ENCODE data around the gene PRKN.
A peak's percentile ranks its signal among the peaks of the same experiment; 100 is the strongest.

PRKN gene

GRCh38 chr6:161796681-161797080 lies 930.9 kb downstream of the PRKN start:
- no peak for DNase-seq (ENCODE audit: low spot score)

GRCh38 chr6:161792851-161793493 lies 934.6 kb downstream of the PRKN start:
- DNase-seq (ENCODE audit: low spot score) = no peak

DNA sequence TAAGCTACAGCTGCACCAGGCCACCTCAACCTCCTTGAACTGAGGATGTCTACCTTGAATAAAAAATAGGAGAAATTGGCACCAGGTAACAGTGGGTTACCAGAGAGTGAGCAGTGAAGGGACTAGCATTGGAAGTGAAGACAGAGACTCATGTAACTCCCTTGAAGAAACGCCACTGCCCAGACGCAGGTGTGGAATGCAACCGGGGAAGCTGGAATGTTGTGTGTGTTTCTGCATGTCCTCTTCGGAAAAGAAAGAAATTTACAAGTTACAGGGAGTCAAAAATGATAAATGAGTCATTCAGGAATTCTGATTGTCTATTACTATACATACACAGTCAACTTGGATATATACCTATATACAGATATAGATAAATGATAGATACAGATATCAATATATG lies 939.0 kb downstream of the PRKN start:
- DNase-seq (ENCODE audit: low spot score) = no peak

DNA sequence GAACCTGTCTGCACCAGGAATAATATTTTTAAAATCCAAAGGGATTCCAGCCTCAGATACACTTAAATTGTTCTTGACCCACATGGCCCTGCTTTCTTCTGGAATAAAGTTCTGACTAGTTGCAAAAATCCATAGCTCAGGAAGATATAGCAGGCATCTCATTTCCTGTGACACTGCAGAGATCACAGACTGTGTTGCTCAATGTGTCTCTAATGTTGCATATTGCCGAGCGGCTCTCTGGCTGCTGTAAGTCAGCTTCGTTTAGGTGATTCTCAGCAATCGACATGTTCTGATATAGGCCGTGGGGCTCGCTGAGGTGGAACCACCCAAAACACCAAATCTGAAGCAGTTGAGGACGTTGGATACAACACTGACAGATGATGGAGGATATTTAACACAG lies 955.4 kb downstream of the PRKN start:
- no peak for DNase-seq (ENCODE audit: low spot score)

DNA sequence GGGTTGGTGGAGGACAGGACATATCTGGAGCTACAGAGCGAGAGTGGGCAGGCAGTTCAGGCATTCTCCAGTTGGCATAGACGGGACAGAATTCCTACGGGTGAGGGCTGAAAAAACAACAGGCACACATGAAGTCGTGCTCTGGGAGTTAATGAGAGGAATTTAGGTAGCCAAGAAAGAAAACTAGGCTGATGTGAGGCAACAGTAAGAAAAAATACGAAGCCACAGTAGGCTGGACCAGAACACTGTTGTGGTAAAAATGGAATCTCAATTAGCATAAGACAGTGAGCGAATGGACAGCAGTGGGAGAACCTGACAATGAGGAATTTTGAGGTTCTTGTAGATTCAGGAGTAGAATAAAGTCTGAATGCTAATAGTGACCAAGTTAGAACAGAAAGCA lies 965.6 kb downstream of the PRKN start:
- no peak for DNase-seq (ENCODE audit: low spot score)

- DNase-seq (ENCODE audit: low spot score) = no peak
Measured at GRCh38 chr6:161755080-161755479, 972.5 kb downstream of the PRKN start.

DNA sequence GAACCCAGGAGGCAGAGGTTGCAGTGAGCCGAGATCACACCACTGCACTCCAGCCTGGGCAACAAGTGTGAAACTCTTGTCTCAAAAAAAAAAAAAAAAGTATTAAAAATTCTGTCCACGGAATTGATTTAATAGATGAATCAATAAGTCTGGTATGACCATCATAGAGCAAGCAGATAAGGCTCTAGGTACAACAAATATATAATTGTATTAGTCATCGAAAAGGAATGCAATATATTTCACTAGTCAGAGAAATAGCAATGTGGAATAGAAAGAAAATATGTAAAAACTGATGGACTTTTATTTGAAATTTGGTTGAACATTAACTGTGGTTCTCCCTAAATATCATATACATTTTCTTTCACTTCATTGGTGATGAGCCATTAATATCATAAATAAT lies 976.9 kb downstream of the PRKN start:
- no peak for DNase-seq (ENCODE audit: low spot score)

GRCh38 chr6:161749576-161749975 lies 978.0 kb downstream of the PRKN start:
- no peak for DNase-seq (ENCODE audit: low spot score)

- DNase-seq (ENCODE audit: low spot score) = peak; percentile 14
Measured at GRCh38 chr6:161748535-161749416, 978.8 kb downstream of the PRKN start.

GRCh38 chr6:161747506-161747905 lies 980.1 kb downstream of the PRKN start:
- no peak for DNase-seq (ENCODE audit: low spot score)

DNA sequence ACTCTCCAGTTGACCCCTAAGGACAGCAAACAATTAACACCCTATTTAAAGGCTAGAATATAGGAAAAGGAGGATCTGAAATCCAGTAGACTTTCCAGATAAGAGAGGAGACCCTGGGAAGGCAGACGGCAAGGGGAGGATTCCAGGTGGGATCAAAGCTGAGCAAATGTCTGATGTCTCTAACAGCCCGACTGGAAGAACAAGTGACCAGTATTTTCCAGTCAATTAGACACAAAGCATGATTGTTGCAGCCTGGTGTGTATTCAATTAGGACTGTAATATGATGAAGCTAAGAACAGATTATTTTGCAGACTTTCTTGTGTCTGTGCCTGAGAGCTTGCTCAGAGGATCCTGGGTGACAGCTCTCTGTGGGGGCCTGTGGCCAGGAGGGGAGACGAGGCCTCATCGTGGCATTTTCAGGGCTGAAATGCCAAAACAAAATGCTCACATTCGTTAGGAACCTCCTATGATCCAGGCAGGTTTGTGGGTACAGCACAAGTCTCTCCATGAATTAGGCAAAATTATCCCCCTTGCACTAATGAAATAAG lies 981.9 kb downstream of the PRKN start:
- DNase-seq (ENCODE audit: low spot score) = no peak

DNA sequence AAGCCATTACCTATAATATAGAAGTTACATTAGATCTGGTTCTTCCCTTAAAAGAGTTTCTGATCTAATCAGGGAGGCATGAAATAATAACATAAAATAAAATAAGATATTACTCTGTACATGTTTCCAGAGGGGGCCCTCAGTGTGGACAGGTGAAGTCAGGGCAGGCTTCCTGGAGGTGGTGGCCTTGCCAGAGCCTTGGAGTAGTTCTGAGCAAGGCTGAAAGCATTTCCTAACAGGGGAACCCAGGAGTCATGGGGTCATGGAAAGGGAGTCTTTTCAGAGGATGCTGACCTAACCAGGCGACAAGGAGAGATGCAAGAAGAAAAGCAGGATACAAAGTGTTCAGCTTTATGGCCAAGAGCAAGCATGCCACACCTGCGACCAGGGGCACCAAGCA lies 982.4 kb downstream of the PRKN start:
- DNase-seq (ENCODE audit: low spot score) = no peak

DNA sequence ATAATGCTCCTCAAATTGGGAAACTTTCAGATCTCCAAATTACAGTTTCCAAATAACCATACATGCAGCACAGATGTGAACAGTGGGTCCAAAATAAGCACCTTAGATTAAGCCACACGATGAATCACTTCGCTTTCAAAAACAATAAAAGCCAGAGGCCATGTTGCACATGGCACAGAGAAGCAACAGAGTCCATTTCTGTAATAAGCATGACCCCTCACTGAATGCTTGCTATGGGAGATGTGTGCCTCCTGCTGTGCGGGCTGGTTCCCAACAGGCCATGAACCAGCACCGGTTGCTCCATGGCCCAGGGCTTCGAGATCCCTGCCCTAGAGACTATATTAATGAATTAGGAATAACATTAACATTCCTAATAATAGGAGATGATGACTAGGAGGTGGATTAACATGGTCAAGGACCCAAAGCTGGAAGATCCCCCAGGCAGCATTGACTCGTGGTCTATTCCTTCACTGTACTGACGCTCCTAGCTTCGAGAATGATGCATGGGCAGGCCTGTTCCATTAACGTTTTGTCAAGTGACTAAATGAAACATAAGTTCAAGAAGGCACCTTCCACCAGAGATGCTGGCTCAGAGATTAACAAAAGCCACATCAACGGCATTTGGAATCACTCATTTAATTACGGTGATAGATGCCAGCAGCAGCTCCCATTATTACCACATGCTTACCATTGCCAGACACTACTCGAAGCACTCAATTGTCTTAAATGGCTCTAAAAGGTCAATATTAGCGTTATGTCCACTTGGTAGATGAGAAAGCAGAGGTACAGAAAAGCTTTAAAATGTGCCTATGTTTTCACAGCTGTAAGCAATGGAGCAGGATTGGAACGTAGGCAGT lies 983.1 kb downstream of the PRKN start:
- no peak for DNase-seq (ENCODE audit: low spot score)

DNA sequence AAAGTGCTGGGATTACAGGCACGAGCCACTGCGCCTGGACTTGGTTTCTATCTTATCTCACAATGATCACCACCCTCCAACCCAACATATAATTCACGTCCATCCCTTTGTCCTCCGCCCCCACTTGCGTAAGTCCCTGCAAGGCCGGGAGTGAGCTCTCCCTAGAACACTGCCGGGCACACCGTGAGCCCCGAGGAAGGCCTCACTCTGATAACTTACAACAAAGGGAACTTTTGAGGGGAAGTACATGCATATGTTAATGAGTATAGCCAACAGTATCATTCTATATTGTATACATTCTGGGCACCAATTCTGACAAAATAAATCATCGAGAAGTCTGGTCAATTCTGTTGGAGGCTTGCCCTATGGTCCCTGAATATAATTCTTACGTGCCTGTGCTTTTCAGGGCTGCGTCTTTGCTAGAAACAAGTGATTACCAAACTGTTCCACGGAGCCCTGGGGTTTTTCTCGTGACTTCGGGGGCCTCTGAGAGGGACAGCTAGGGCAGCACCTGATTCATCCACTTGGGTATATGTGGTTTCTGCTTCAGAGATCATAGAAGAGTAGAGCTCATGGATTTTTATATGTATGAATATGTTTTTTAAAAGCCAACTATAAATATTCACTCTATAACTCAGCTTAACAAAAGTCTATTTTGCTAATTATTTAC lies 983.9 kb downstream of the PRKN start:
- DNase-seq (ENCODE audit: low spot score) = no peak

DNA sequence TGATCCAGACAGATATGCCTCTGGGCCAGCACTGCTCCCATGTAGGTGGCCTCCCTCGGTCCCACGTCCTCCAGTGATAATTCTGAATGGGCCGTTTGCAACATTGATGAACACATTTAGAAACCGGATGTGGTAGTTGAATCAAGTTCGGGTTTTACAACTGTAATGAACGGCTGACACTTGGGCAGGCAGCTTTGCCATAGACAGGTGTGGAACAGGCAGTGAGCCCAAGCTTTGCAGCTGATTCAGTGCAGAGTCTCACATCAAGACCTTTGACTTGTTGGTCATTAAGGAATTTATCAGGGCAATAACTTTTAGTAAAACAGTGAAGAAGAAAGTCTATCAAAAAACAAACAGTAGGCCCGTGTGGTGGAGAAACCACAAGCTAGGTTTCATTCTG lies 987.1 kb downstream of the PRKN start:
- no peak for DNase-seq (ENCODE audit: low spot score)

GRCh38 chr6:161736781-161737292 lies 990.7 kb downstream of the PRKN start:
- no peak for DNase-seq (ENCODE audit: low spot score)

DNA sequence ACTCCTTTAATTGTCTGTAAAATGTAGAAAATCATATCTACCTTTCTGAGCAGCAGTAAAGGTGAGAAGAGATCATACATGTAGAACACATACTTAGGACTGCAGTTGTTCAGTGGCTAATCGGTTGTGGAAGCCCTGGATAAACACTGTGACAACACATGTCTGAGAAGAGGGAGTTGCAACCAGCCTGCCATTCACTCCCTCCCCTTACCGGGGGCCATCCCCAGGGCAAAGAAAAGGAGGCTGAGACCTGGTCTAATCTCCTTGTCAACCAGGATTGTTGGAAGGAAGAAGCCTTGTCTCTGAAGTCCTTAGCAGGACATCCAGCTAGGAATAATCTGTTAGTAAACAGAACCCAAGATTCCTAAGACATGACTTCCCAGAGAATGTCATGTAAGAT lies 991.2 kb downstream of the PRKN start:
- no peak for DNase-seq (ENCODE audit: low spot score)

DNA sequence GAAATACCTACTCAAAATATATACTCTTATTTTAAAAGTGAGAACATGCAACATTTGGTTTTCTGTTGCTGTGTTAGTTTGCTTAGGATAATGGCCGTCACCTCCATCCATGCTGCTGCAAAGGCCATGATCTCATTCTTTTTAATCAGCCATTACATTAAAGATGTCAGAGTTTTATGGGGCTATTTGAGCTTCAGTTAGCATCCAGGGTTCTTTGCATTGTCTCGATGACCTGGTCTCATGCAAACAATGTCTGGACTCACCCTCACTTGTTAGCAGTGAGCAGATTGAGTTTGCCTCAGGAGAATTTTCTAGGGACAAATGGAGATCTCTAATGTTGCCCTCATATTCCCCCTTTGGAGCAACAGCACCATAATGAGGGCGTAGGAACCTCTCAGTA lies 995.0 kb downstream of the PRKN start:
- DNase-seq (ENCODE audit: low spot score) = no peak

- DNase-seq (ENCODE audit: low spot score) = no peak
Measured at GRCh38 chr6:161727083-161727833, 1000.3 kb downstream of the PRKN start.

DNA sequence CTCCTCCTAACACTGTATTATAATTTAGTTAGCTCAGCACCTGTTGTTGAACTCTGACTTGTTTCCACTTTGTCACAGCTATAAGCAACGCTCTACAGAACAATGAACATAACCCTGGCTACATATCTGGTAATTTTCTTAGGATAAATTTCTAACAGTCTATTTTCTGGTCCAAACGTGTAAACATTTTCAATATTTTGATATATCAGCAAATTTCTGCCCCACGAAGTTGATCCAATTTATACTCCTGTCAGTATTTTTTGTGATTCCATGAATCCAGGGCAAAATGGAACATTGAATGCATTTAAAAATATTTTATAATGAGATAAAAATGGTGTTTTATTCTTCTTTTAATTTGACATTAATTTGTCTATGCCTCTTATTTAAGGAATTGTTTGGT lies 1005.2 kb downstream of the PRKN start:
- DNase-seq (ENCODE audit: low spot score) = no peak

DNA sequence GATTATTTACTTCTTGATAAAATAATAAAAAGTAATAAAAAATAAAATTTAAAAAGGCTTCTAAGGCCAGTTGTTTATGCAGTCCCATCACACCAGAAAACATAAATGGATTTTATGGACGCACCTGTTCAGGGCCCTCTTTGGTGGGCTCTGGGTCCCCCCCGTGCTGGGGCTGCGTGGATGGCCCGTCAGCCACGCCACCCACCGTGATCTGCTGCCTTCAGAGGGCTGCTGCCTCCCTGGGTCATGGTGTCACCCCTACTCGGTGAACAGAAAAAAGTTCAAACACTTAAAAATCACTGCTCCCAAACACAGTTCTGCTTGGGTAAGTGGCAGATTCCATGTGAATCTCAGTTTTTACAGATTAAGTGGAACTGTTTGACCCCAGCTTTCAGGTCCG lies 1006.1 kb downstream of the PRKN start:
- DNase-seq (ENCODE audit: low spot score) = no peak

All from cerebellar cortex (tissue), 1 donor.